ENCODE measurements around the gene CDK13.
A peak's percentile ranks its signal among the peaks of the same experiment; 100 is the strongest.
"Not testable (repeated sequence)": the region's sequence is repeated elsewhere in the genome, so short reads cannot be mapped to it uniquely, and the experiment has no call there.

The CDK13 gene

GRCh38 chr7:39949971-39950472 is at the start of gene CDK13:
TSS of gene CDK13 (plus strand) at chr7:39950256. CDS start at chr7:39950642, 386 bp downstream.
- DNase-seq (ENCODE audit: low read depth) = peak; percentile 86

GRCh38 chr7:39904077-39904486 is 46.0 kb upstream of the CDK13 start:
- no peak for DNase-seq (ENCODE audit: low read depth)

GRCh38 chr7:39908141-39908540 is 41.9 kb upstream of the CDK13 start:
- no peak for DNase-seq (ENCODE audit: low read depth)

GRCh38 chr7:39908973-39909372 is 41.1 kb upstream of the CDK13 start:
- DNase-seq (ENCODE audit: low read depth) = no peak

- no peak for DNase-seq (ENCODE audit: low read depth)
Measured at GRCh38 chr7:39909526-39909925, 40.5 kb upstream of the CDK13 start.

- no peak for DNase-seq (ENCODE audit: low read depth)
Measured at GRCh38 chr7:39910108-39910869, 39.8 kb upstream of the CDK13 start.

GRCh38 chr7:39911167-39911566 is 38.9 kb upstream of the CDK13 start:
- DNase-seq (ENCODE audit: low read depth) = no peak

- DNase-seq (ENCODE audit: low read depth) = not testable (repeated sequence)
Measured at GRCh38 chr7:39915847-39916246, 34.2 kb upstream of the CDK13 start.

GRCh38 chr7:39919646-39920045 is 30.4 kb upstream of the CDK13 start:
- no peak for DNase-seq (ENCODE audit: low read depth)

GRCh38 chr7:39921506-39922175 is 28.4 kb upstream of the CDK13 start:
- no peak for DNase-seq (ENCODE audit: low read depth)

GRCh38 chr7:39922580-39922979 is 27.5 kb upstream of the CDK13 start:
- DNase-seq (ENCODE audit: low read depth) = no peak

GRCh38 chr7:39923091-39923490 is 27.0 kb upstream of the CDK13 start:
- DNase-seq (ENCODE audit: low read depth) = no peak

GRCh38 chr7:39924122-39924521 is 25.9 kb upstream of the CDK13 start:
- DNase-seq (ENCODE audit: low read depth) = no peak

GRCh38 chr7:39926111-39926510 is 23.9 kb upstream of the CDK13 start:
- no peak for DNase-seq (ENCODE audit: low read depth)

GRCh38 chr7:39927018-39927417 is 23.0 kb upstream of the CDK13 start:
- no peak for DNase-seq (ENCODE audit: low read depth)

GRCh38 chr7:39934132-39934531 is 15.9 kb upstream of the CDK13 start:
- no peak for DNase-seq (ENCODE audit: low read depth)

GRCh38 chr7:39936761-39937160 is 13.3 kb upstream of the CDK13 start:
- DNase-seq (ENCODE audit: low read depth) = no peak

- DNase-seq (ENCODE audit: low read depth) = no peak
Measured at GRCh38 chr7:39937366-39938153, 12.5 kb upstream of the CDK13 start.

- no peak for DNase-seq (ENCODE audit: low read depth)
Measured at GRCh38 chr7:39942883-39943282, 7.2 kb upstream of the CDK13 start.

- no peak for DNase-seq (ENCODE audit: low read depth)
Measured at GRCh38 chr7:39946693-39947092, 3.4 kb upstream of the CDK13 start.

GRCh38 chr7:39948375-39948955 is 1.6 kb upstream of the CDK13 start:
- no peak for DNase-seq (ENCODE audit: low read depth)
